A549 (cell line): ENCODE data around the gene PCSK5.

ENCODE experiments used
- CBX2 ChIP-seq: fragments of 200-600 bp; sonication (generic); IDR thresholded peaks from 2 replicates; pipeline ENCODE4 v1.6.1; 2016; ENCODE audit warnings: low read depth, mild to moderate bottlenecking, borderline replicate concordance
- CEBPB ChIP-seq, 2 experiments: fragments of >200 bp in 1 of 2; sonication (Bioruptor Twin) in 1 of 2; formaldehyde crosslinking in 1 of 2; IDR thresholded peaks; 2 replicates each; pipeline ENCODE4 v1.6.1; 2012 to 2016
- CHD4 ChIP-seq: fragments of 200-600 bp; sonication (generic); IDR thresholded peaks from 2 replicates; pipeline ENCODE4 v1.6.1; 2016; ENCODE audit warnings: antibody characterized with exemption, mild to moderate bottlenecking, borderline replicate concordance
- ESRRA ChIP-seq: fragments of 150-350 bp; IDR thresholded peaks from 2 replicates; pipeline ENCODE4 v1.6.1; 2014; ENCODE audit warnings: mild to moderate bottlenecking, low read length, borderline replicate concordance
- JUN ChIP-seq, 2 experiments: fragments of >200 bp; sonication (Bioruptor Twin); formaldehyde crosslinking; IDR thresholded peaks; 2 replicates in 1 of 2; 3 replicates in 1 of 2; pipeline ENCODE4 v1.6.1; 2016 to 2017
- MAFK ChIP-seq: fragments of 450-650 bp; IDR thresholded peaks from 2 replicates; pipeline ENCODE4 v1.6.1; 2014; ENCODE audit not compliant: partially characterized antibody
- POLR2A ChIP-seq: IDR thresholded peaks from 2 replicates; pipeline ENCODE4 v1.6.1; 2012; ENCODE audit warnings: mild to moderate bottlenecking, low read length
- SMC3 ChIP-seq: fragments of >200 bp; sonication (Bioruptor Twin); formaldehyde crosslinking; IDR thresholded peaks from 3 replicates; pipeline ENCODE4 v1.6.1; 2018; ENCODE audit warnings: inconsistent platforms
- SREBF2 ChIP-seq: fragments of 450-650 bp; IDR thresholded peaks from 2 replicates; pipeline ENCODE4 v1.6.1; 2014; ENCODE audit warnings: mild to moderate bottlenecking, moderate library complexity
- ZNF302 ChIP-seq: fragments of 250-450 bp; sonication (Bioruptor Pico); IDR thresholded peaks from 2 replicates; pipeline ENCODE4 v1.9.0; 2021; ENCODE audit warnings: inconsistent platforms, mild to moderate bottlenecking, moderate library complexity
- TF ChIP-seq, protein P1 (sequence below): fragments of >200 bp; sonication (Bioruptor Twin); formaldehyde crosslinking; IDR thresholded peaks from 3 replicates; pipeline ENCODE4 v1.5.1; 2016

DNA sequence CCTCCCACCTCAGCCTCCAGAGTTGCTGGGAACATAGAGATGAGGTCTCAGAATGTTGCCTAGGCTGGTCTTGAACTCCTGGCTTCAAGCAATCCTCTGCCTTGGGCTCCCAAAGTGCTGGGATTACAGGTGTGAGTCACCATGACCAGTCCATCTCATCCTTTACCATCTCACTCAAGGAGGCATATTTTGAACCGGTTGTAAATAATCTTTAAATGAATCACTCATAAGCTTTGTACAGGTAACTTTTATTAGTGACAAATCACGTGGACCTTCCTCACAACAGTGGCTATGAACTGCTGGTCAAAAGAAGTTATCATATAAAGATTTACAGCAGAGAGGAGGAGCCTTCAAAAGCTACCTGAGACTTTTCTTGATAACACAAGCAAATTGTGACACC is 433.0 kb downstream of the PCSK5 start:
- TF ChIP-seq POLR2A (no peak), CEBPB (IDR thresholded peaks at IDR 0.05) (no peak), SMC3 (no peak), ESRRA (no peak), JUN (IDR thresholded peaks at IDR 0.05) (no peak), CHD4 (no peak), SREBF2 (no peak), ZNF302 (CRISPR knock-in tag) (no peak), MAFK (no peak), CBX2 (no peak)
- TF ChIP-seq, protein P1, sequence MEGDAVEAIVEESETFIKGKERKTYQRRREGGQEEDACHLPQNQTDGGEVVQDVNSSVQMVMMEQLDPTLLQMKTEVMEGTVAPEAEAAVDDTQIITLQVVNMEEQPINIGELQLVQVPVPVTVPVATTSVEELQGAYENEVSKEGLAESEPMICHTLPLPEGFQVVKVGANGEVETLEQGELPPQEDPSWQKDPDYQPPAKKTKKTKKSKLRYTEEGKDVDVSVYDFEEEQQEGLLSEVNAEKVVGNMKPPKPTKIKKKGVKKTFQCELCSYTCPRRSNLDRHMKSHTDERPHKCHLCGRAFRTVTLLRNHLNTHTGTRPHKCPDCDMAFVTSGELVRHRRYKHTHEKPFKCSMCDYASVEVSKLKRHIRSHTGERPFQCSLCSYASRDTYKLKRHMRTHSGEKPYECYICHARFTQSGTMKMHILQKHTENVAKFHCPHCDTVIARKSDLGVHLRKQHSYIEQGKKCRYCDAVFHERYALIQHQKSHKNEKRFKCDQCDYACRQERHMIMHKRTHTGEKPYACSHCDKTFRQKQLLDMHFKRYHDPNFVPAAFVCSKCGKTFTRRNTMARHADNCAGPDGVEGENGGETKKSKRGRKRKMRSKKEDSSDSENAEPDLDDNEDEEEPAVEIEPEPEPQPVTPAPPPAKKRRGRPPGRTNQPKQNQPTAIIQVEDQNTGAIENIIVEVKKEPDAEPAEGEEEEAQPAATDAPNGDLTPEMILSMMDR, result no peak
